H1 (cell line): ENCODE data around the gene CD69. TPM values are rescaled to one million over a fixed set of nuclear protein-coding genes. Genes with fewer than 3 reads are reported as not detected.

Source experiments
- CTCF ChIA-PET: fragments of 300-600 bp; sonication (Branson Sonifier 250); formaldehyde crosslinking; loops from one replicate; lab custom pipeline; 2021; ENCODE audit not compliant: partially characterized antibody; lab: Charles Lee
- POLR2A ChIA-PET: fragments of 300-600 bp; sonication (Branson Sonifier 250); formaldehyde crosslinking; loops from one replicate; lab custom pipeline; 2021; ENCODE audit warnings: inconsistent platforms; ENCODE audit not compliant: partially characterized antibody; lab: Charles Lee
- DNase-seq, 2 experiments: peaks; one replicate each; pipeline versions ENCODE4 v3.0.0 to v3.0.0-alpha.2; 2010 to 2022; ENCODE audit warnings: low spot score in 2 of 2, low read depth in 1 of 2, mixed read lengths in 1 of 2
- FAIRE-seq: peaks from 2 replicates; lab custom pipeline; 2011; peaks lifted over from hg19 to GRCh38; lab: Jason Lieb, UNC
- H2AFZ ChIP-seq: 2 replicates; pipeline ENCODE4 v1.8.1; 2012; ENCODE audit warnings: low read length, inconsistent platforms
- H2AK5ac ChIP-seq: 2 replicates; pipeline ENCODE4 v1.6.1; 2013; ENCODE audit warnings: low read depth, low read length
- H2BK120ac ChIP-seq: replicated peaks from 2 replicates; pipeline ENCODE3; 2013; ENCODE audit warnings: low read depth, low read length, inconsistent platforms
- H2BK12ac ChIP-seq: 2 replicates; pipeline ENCODE4 v1.6.1; 2013; ENCODE audit warnings: low read depth, low read length
- H2BK15ac ChIP-seq: 2 replicates; pipeline ENCODE4 v1.6.1; 2013; ENCODE audit warnings: low read length
- H2BK20ac ChIP-seq: 2 replicates; pipeline ENCODE4 v1.6.1; 2013; ENCODE audit warnings: low read length
- H2BK5ac ChIP-seq: 2 replicates; pipeline ENCODE4 v1.6.1; 2013; ENCODE audit warnings: low read depth, low read length
- H3K14ac ChIP-seq: 2 replicates; pipeline ENCODE4 v1.6.1; 2013; ENCODE audit warnings: inconsistent platforms; ENCODE audit not compliant: insufficient read length
- H3K18ac ChIP-seq: 2 replicates; pipeline ENCODE4 v1.6.1; 2013; ENCODE audit warnings: low read length; ENCODE audit errors: extremely low read depth
- H3K23ac ChIP-seq: 2 replicates; pipeline ENCODE4 v1.6.1; 2013; ENCODE audit warnings: inconsistent platforms; ENCODE audit not compliant: insufficient read length
- H3K23me2 ChIP-seq: 2 replicates; pipeline ENCODE4 v1.6.1; 2013; ENCODE audit warnings: low read depth, low read length
- H3K27ac ChIP-seq: 2 replicates; pipeline ENCODE4 v1.6.1; 2011; ENCODE audit warnings: low read depth, low read length, inconsistent platforms
- H3K27me3 ChIP-seq, 4 experiments: replicated peaks in 1 of 4; 1 replicate in 1 of 4; 2 replicates in 3 of 4; pipeline versions ENCODE4 v1.6.1 to v1.8.1; 2011 to 2013; ENCODE audit warnings: low read length in 3 of 4, mild to moderate bottlenecking in 3 of 4, inconsistent platforms in 2 of 4, mixed read lengths in 2 of 4, moderate library complexity in 1 of 4; ENCODE audit not compliant: control insufficient read depth in 3 of 4, insufficient read depth in 3 of 4; ENCODE audit errors: extremely low read depth in 1 of 4
- H3K36me3 ChIP-seq, 4 experiments: 2 replicates each; pipeline versions ENCODE4 v1.6.1 to v1.8.1; 2011 to 2013; ENCODE audit warnings: mild to moderate bottlenecking in 4 of 4, low read length in 3 of 4, moderate library complexity in 2 of 4, control low read depth in 1 of 4, inconsistent platforms in 1 of 4; ENCODE audit not compliant: insufficient read depth in 4 of 4, control insufficient read depth in 2 of 4
- H3K4ac ChIP-seq: replicated peaks from 2 replicates; pipeline ENCODE3; 2013; ENCODE audit warnings: low read length, low read depth, mixed read lengths, inconsistent platforms; ENCODE audit not compliant: insufficient read length
- H3K4me1 ChIP-seq, 4 experiments: replicated peaks in 1 of 4; 1 replicate in 1 of 4; 2 replicates in 3 of 4; pipeline versions ENCODE4 v1.6.1 to v1.8.1; 2011 to 2013; ENCODE audit warnings: low read length in 3 of 4, inconsistent platforms in 2 of 4, mixed read lengths in 1 of 4; ENCODE audit not compliant: insufficient read depth in 4 of 4, control insufficient read depth in 3 of 4
- H3K4me2 ChIP-seq, 2 experiments: 2 replicates each; pipeline versions ENCODE4 v1.6.1 to v1.8.1; 2011 to 2013; ENCODE audit warnings: low read depth in 2 of 2, low read length in 2 of 2, control low read depth in 1 of 2, inconsistent platforms in 1 of 2, mild to moderate bottlenecking in 1 of 2; ENCODE audit not compliant: insufficient read depth in 1 of 2
- H3K4me3 ChIP-seq, 4 experiments: fragments of 200-600, 300-600 bp in 1 of 4; sonication (generic), shearing (Covaris generic), sonication (Bioruptor Twin) in 1 of 4; 2 replicates each; pipeline versions ENCODE4 v1.5.1 to v1.8.1; 2011 to 2016; ENCODE audit warnings: low read length in 4 of 4, low read depth in 3 of 4, control low read depth in 2 of 4, inconsistent platforms in 2 of 4, mild to moderate bottlenecking in 2 of 4, mixed read lengths in 1 of 4, moderate library complexity in 1 of 4; ENCODE audit not compliant: insufficient read depth in 2 of 4; ENCODE audit errors: extremely low read depth in 1 of 4
- H3K56ac ChIP-seq: replicated peaks from 2 replicates; pipeline ENCODE3; 2013; ENCODE audit warnings: low read depth, mild to moderate bottlenecking, mixed read lengths, low read length, inconsistent platforms; ENCODE audit not compliant: insufficient read length
- H3K79me1 ChIP-seq: 2 replicates; pipeline ENCODE4 v1.6.1; 2013; ENCODE audit warnings: low read depth, low read length, control low read depth
- H3K79me2 ChIP-seq, 2 experiments: 2 replicates each; pipeline versions ENCODE4 v1.6.1 to v1.8.1; 2012 to 2013; ENCODE audit warnings: low read length in 2 of 2, mild to moderate bottlenecking in 2 of 2, inconsistent platforms in 1 of 2; ENCODE audit not compliant: insufficient read depth in 2 of 2, control insufficient read depth in 1 of 2
- H3K9ac ChIP-seq, 4 experiments: replicated peaks in 1 of 4; 1 replicate in 1 of 4; 2 replicates in 3 of 4; pipeline versions ENCODE4 v1.6.1 to v1.8.1; 2011 to 2013; ENCODE audit warnings: low read depth in 3 of 4, low read length in 3 of 4, control low read depth in 2 of 4, mild to moderate bottlenecking in 2 of 4, moderate library complexity in 2 of 4, inconsistent platforms in 1 of 4; ENCODE audit errors: extremely low read depth in 1 of 4
- H3K9me3 ChIP-seq, 2 experiments: 2 replicates each; pipeline versions ENCODE4 v1.6.1 to v1.8.1; 2012 to 2013; ENCODE audit warnings: mild to moderate bottlenecking in 2 of 2, moderate library complexity in 2 of 2, control low read depth in 1 of 2, inconsistent platforms in 1 of 2, low read depth in 1 of 2, low read length in 1 of 2, mixed read lengths in 1 of 2; ENCODE audit not compliant: insufficient read depth in 2 of 2
- H4K20me1 ChIP-seq, 2 experiments: replicated peaks in 1 of 2; 2 replicates each; pipeline versions ENCODE3 to v1.8.1; 2011 to 2013; ENCODE audit warnings: inconsistent platforms in 2 of 2, low read length in 2 of 2, mild to moderate bottlenecking in 1 of 2; ENCODE audit not compliant: insufficient read depth in 2 of 2, control insufficient read depth in 1 of 2
- H4K5ac ChIP-seq: 2 replicates; pipeline ENCODE4 v1.6.1; 2013; ENCODE audit warnings: low read length, low read depth, mixed read lengths, inconsistent platforms; ENCODE audit not compliant: insufficient read length
- H4K8ac ChIP-seq: 2 replicates; pipeline ENCODE4 v1.8.0; 2013; ENCODE audit warnings: mild to moderate bottlenecking, moderate library complexity, low read length, inconsistent platforms; ENCODE audit not compliant: insufficient read depth; ENCODE audit errors: extremely low read depth
- H4K91ac ChIP-seq: replicated peaks from 2 replicates; pipeline ENCODE3; 2013; ENCODE audit warnings: low read length, mixed read lengths, inconsistent platforms; ENCODE audit not compliant: insufficient read length
- CBX5 ChIP-seq: fragments of 300-800, 300-1000 bp; sonication (generic); IDR thresholded peaks from 2 replicates; pipeline ENCODE4 v1.7.1; 2016; ENCODE audit warnings: antibody characterized with exemption, low read length, low read depth
- CBX8 ChIP-seq: fragments of 300-800, 300-1000 bp; sonication (generic); IDR thresholded peaks from 2 replicates; pipeline ENCODE4 v1.7.1; 2016; ENCODE audit warnings: low read depth, low read length, borderline replicate concordance
- CTBP2 ChIP-seq: IDR thresholded peaks from 2 replicates; pipeline ENCODE4 v1.7.0; 2011; ENCODE audit warnings: borderline replicate concordance, mild to moderate bottlenecking, moderate library complexity, mixed read lengths, low read length; ENCODE audit not compliant: insufficient read depth, insufficient read length
- GTF2F1 ChIP-seq: IDR thresholded peaks from 2 replicates; pipeline ENCODE4 v1.6.1; 2012; ENCODE audit warnings: low read depth, low read length, improper control_type of control experiment, borderline replicate concordance
- HDAC2 ChIP-seq, 2 experiments: fragments of 300-600 bp in 1 of 2; sonication (generic) in 1 of 2; IDR thresholded peaks; 2 replicates each; pipeline ENCODE4 v1.6.1; 2011 to 2012; ENCODE audit warnings: low read depth in 2 of 2, low read length in 2 of 2, mild to moderate bottlenecking in 2 of 2, moderate library complexity in 2 of 2, borderline replicate concordance in 1 of 2, inconsistent platforms in 1 of 2
- NANOG ChIP-seq: IDR thresholded peaks from 2 replicates; pipeline ENCODE4 v1.6.1; 2011; ENCODE audit warnings: low read length, low read depth, mild to moderate bottlenecking, inconsistent platforms; ENCODE audit not compliant: insufficient read depth, poor library complexity, severe bottlenecking
- NRF1 ChIP-seq: IDR thresholded peaks from 2 replicates; pipeline ENCODE4 v1.6.1; 2011; ENCODE audit warnings: mild to moderate bottlenecking, low read depth, low read length, improper control_type of control experiment
- PHF8 ChIP-seq: fragments of 200-600 bp; sonication (generic); conservative IDR thresholded peaks from 2 replicates; pipeline ENCODE4 v1.7.1; 2012; ENCODE audit warnings: low read depth, mild to moderate bottlenecking, inconsistent platforms, low read length, moderate library complexity
- POLR2A ChIP-seq, 2 experiments: IDR thresholded peaks; 1 replicate in 1 of 2; 2 replicates in 1 of 2; pipeline ENCODE4 v1.6.1; 2011; ENCODE audit warnings: low read depth in 2 of 2, low read length in 2 of 2, mild to moderate bottlenecking in 2 of 2; ENCODE audit errors: control extremely low read depth in 1 of 2
- SP1 ChIP-seq: IDR thresholded peaks from 2 replicates; pipeline ENCODE4 v1.6.1; 2011; ENCODE audit warnings: low read depth, low read length
- SRF ChIP-seq: IDR thresholded peaks from 2 replicates; pipeline ENCODE4 v1.6.1; 2011; ENCODE audit warnings: mild to moderate bottlenecking, low read depth, low read length, moderate library complexity
- YY1 ChIP-seq: IDR thresholded peaks from 2 replicates; pipeline ENCODE4 v1.6.1; 2011; ENCODE audit warnings: low read depth, mild to moderate bottlenecking, low read length
- ZNF274 ChIP-seq: IDR thresholded peaks from 2 replicates; pipeline ENCODE4 v1.7.0; 2012; ENCODE audit warnings: low read length, borderline replicate concordance; ENCODE audit errors: extremely low read depth
- WGBS, 2 experiments: shearing (Covaris generic) in 1 of 2; methylation state at CpG; one replicate each; pipeline versions ENCODE4 v1.1.6 to v1.1.7; 2013 to 2015; ENCODE audit warnings: low lambda C conversion rate in 2 of 2, mixed read lengths in 2 of 2, inconsistent platforms in 1 of 2, low coverage in 1 of 2, missing lambda C conversion rate in 1 of 2; ENCODE audit not compliant: insufficient replicate concordance in 2 of 2, insufficient coverage in 1 of 2, insufficient read length in 1 of 2; ENCODE audit errors: extremely low coverage in 1 of 2, missing lambda C conversion rate in 1 of 2; 5-methylcytosine and 5-hydroxymethylcytosine counted together
- polyA plus RNA-seq, 7 experiments: library from polyadenylated mRNA; depleted of rRNA in 3 of 7; stranded (reverse) in 5 of 7; unstranded in 2 of 7; fragments of >200 nt in 5 of 7; fragments of 200-250 nt in 2 of 7; gene quantifications; 1 replicate in 5 of 7; 2 replicates in 1 of 7; 4 replicates in 1 of 7; pipeline versions ENCODE4 v1.2.1 to v1.2.3, GENCODE V29; 2011 to 2013; ENCODE audit warnings: missing spikeins in 2 of 7, mixed read lengths in 2 of 7
- total RNA-seq: library from RNA; stranded (reverse); fragmentation: NEBNext Ultra II Directional; extraction: Animal tissue kit (Norgen Biotek cat#: 25700); gene quantifications from 2 replicates; pipeline ENCODE4 v1.2.1, GENCODE V29; 2021

The CD69 gene
- total and polyA plus RNA-seq, 2 of the 8 experiments (the other 6 are each of a cell fraction or from before 2014, with no cell fraction given), result not detected

DNA sequence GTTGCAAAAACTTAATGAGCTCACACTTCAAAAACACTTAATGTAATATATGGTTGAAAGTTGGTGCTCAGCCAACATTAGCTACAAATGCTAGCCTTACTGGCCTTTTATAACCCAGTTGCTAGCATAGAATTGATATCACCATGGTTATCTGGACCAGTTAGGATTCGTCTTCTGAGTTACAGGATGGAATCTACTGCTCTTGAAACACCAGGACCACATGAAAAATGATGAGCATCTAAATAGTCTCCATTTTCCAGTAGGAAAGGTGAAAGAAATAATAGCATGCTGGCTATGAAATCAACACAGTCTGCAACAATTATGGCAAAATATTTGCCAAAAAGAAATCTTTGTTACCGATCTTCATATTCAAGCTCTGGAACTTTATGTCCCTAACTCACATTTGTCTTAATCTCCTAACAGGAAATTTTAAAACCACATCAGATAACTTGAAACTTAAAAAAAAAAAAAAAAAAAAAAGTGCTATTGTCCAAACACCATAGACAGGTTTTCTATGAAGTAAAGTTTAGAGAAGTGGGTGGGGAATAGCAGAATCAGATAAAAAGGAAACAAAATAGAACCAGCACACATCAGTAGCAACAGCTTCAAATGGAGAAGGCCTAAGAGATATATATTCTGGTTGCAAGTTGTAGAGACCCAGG lies 12.6 kb upstream of the CD69 start:
- Histone ChIP-seq H2BK15ac (no peak overlapping the region), H3K27ac (no peak overlapping the region), H3K23ac (no peak overlapping the region), H3K4me1 (peaks cover 0 to 5% (median 3%) of the 10 kb centered on the region in 4 experiments; a peak in 2 of 7 replicates), H4K20me1 (no peaks in the 10 kb centered on the region), H3K79me1 (no peaks in the 10 kb centered on the region), H3K4ac (no peak overlapping the region), H2AK5ac (no peak overlapping the region), H3K9ac (no peak overlapping the region), H3K27me3 (no peaks in the 10 kb centered on the region), H2BK120ac (no peak overlapping the region), H3K4me2 (no peak overlapping the region), H3K56ac (no peak overlapping the region), H4K91ac (no peak overlapping the region), H4K5ac (no peak overlapping the region), H2BK20ac (no peak overlapping the region), H3K14ac (no peak overlapping the region), H3K79me2 (no peaks in the 10 kb centered on the region), H2BK5ac (no peak overlapping the region), H3K23me2 (no peaks in the 10 kb centered on the region), H2AFZ (no peak overlapping the region), H3K4me3 (no peak overlapping the region), H3K36me3 (no peaks in the 10 kb centered on the region), H2BK12ac (no peak overlapping the region), H3K9me3 (no peaks in the 10 kb centered on the region), H4K8ac (no peak overlapping the region), H3K18ac (no peak overlapping the region)
- DNase-seq (no peak), FAIRE-seq (no peak)
- ChIA-PET CTCF (interaction anchor here (1.2 to 1.5 kb wide), 3 partner anchors 25 to 40 kb away, joined by 3 to 5 read pairs (median 4); no protein-coding TSS in a partner anchor), POLR2A (no interaction called here)
- 80% methylated on average over 2 of the region's 2 CpGs; no CpG with 5 or more reads in 1 of the 2 experiments for WGBS, 2 experiments
- no peak for TF ChIP-seq GTF2F1
- no peak for TF ChIP-seq CTBP2
- no peak for TF ChIP-seq ZNF274
- TF ChIP-seq HDAC2 (IDR thresholded peaks at IDR 0.05; ENCODE audit: borderline replicate concordance in 1 of 2, low read depth in 2 of 2, low read length in 2 of 2), result no peak
- TF ChIP-seq SRF, result no peak
- no peak for TF ChIP-seq PHF8
- TF ChIP-seq POLR2A (IDR thresholded peaks at IDR 0.05; ENCODE audit: control extremely low read depth in 1 of 2, low read depth in 2 of 2, low read length in 2 of 2), result no peak
- TF ChIP-seq CBX5, result no peak
- no peak for TF ChIP-seq CBX8
- no peak for TF ChIP-seq NRF1
- TF ChIP-seq YY1, result no peak
- TF ChIP-seq NANOG, result no peak
- no peak for TF ChIP-seq SP1
